GM19193 (cell line): ENCODE data around the gene CAPNS2.

ENCODE experiments used
- POLR2A ChIP-seq: IDR thresholded peaks from 4 replicates; pipeline ENCODE4 v1.6.1; 2011; ENCODE audit not compliant: insufficient read depth, insufficient read length; ENCODE audit errors: extremely low read depth

CAPNS2 gene

GRCh38 chr16:55566432-55567175 is at the start of gene CAPNS2:
Gene CAPNS2 (plus strand): TSS chr16:55566684. CDS start chr16:55566757, 73 bp downstream.
- TF ChIP-seq POLR2A = no peak

DNA sequence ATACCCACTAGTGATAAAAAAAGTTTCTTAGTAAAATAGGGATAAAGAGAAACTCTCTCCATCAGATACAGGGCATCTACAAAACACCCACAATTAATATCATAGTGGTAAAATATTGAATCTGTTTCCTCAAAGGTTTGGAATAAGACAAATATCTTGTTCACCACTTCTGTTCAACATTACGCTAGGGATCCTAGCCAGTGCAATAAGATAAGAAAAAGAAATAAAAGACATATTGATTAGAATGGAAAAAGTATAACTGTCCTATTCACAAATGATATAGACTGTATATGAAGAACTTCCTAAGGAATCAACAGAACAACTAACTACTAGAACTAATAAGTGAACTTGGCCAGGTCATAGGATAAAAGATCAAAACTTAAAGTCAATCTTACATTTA is 44.7 kb upstream of the CAPNS2 start:
- TF ChIP-seq POLR2A = no peak

- TF ChIP-seq POLR2A = no peak
Observed at GRCh38 chr16:55526441-55526840, 40.0 kb upstream of the CAPNS2 start.

DNA sequence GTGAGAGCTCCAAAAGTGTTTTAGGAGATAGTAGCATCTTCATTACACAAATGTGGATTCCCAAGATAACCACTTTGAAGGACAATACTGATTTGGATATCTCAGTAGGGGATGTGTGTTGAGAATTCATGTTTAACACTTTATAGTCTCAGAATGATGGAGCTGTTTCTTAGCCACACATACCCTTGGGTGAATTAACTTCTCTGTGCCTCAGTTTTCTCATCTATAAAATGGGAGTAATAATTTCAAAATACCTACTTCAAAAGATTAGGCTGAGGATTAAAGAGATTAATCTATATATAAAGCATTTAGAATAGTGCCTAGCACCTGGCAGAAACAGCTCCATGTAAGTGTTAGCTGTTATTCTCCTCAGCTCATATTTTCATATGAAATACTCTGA is 38.6 kb upstream of the CAPNS2 start:
- no peak for TF ChIP-seq POLR2A

- no peak for TF ChIP-seq POLR2A
Observed at GRCh38 chr16:55529018-55529417, 37.5 kb upstream of the CAPNS2 start.

- no peak for TF ChIP-seq POLR2A
Observed at GRCh38 chr16:55530316-55530856, 36.1 kb upstream of the CAPNS2 start.

DNA sequence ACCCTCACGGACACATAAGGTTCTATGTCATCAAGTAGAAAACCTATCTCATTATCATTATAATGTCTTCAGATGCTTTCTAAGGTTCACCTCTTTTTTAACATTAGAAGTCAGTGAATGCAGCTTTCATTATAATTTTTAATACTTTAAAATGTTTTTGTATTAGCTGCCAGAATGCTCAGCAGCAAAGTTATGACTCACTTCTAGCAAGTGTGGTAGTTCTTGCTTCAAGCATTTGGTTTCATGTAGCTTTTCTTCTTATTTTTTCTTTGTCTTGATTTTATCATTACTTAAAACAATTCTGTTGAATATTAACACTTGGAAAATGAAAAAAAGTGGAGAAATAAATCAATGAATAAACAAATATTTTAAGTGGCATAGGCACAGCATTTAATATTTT is 34.3 kb upstream of the CAPNS2 start:
- TF ChIP-seq POLR2A = no peak

- no peak for TF ChIP-seq POLR2A
Observed at GRCh38 chr16:55534756-55535155, 31.7 kb upstream of the CAPNS2 start.

DNA sequence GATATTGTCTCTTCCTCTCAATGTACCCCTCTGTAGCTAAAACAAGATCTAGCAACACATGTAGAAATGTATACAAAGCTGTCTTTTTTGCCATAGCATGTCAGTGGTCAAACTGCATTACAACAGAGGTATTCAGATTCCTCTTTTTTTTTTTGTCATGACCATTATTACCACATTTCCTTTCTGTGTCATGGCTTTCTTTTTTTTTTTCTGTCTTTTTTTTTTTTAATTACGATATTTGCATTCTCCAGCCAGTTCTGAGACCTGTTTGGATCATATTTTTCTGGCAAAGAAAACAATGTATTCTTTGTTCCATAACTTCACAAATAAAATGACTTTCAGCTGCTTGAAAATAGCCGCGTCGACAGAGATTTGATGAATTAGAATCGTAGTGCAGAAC is 27.4 kb upstream of the CAPNS2 start:
- no peak for TF ChIP-seq POLR2A

GRCh38 chr16:55539488-55539887 is 27.0 kb upstream of the CAPNS2 start:
- no peak for TF ChIP-seq POLR2A

GRCh38 chr16:55540221-55540620 is 26.3 kb upstream of the CAPNS2 start:
- no peak for TF ChIP-seq POLR2A

DNA sequence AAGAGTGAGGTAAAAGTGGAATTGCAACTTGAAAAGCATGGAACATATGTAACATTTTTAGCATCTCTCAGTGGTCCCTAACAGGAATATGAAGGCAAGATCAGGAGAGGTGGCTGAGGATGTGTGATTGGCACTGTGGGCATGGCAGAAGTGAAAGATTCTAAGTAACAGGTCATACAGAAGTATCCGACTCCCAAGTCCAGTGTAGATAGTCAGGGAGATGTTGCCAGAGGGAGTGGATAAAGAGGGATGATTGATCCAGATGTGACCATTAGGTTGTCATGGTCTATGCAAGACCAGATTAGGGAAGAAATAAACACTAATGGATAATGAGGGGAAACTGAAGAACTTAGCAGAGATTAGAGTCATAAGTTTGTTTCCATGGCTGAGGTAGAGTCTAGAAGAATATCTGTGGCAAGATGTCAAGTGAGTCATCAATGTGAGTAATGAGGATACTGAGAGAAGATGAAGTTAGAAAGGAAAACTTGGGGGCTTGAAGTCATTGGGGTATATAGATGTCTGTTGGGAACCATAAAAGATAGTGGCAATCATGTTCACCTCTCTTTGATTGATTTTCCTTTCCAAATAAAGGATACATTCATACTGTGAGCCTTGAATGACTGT is 23.9 kb upstream of the CAPNS2 start:
- TF ChIP-seq POLR2A = no peak

DNA sequence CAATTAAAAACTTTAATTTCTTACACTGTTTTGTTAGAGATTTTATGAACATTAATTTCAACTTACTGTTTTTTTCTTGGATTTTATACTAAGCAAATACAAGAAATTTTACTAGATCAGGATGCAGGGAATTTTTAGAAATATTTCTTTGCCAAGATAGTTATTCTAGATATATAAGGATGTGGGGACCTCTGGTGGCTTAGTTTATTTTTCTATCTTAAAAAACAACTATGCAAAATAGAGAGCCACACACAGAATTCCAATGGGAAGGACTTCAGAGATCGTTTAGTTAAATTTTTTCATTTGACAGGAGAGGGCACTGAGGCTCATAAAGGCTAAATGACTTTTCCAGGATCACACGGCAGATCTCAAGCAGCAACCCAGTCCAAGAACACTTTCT is 23.0 kb upstream of the CAPNS2 start:
- TF ChIP-seq POLR2A = no peak

- TF ChIP-seq POLR2A = no peak
Observed at GRCh38 chr16:55552621-55553020, 13.9 kb upstream of the CAPNS2 start.

DNA sequence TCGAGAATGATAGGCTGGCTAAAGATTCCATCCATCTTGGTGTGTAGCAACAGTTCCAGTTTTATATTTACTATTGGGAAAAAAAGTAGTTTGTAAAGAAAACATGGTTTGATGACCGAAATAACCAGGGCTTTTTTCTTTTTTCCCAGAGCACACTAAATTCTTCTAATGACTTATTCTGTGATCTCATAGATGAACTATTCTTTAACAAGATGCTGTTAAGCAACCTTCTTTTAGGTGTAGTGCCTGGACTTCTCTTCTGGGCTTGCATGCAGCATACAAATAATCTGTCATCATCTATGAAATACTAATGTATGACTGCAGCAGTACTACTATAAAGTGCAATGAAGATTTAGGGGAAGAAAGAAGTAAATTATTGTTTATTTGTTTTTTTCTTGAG is 11.0 kb upstream of the CAPNS2 start:
- TF ChIP-seq POLR2A = no peak

DNA sequence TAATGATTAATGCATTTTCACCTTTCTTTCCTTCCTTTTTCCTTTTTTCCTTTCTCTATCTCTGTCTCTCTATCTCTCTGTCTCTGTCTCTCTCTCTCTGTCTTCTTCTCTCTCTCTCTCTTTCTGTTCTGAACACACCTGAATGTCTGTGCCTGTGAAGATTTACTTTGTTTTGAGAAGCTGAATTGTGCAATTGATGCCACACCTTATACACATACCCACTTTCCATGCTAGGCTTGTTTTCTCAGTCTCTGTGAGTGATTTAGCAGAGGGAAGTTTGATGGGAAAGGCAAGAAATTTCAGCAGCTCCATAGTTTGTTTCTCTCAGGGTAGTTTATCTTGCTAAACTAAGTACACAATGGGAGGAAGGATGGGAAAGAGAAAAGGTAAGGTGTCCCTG is 9.3 kb upstream of the CAPNS2 start:
- TF ChIP-seq POLR2A = no peak

- no peak for TF ChIP-seq POLR2A
Observed at GRCh38 chr16:55559233-55559632, 7.3 kb upstream of the CAPNS2 start.

DNA sequence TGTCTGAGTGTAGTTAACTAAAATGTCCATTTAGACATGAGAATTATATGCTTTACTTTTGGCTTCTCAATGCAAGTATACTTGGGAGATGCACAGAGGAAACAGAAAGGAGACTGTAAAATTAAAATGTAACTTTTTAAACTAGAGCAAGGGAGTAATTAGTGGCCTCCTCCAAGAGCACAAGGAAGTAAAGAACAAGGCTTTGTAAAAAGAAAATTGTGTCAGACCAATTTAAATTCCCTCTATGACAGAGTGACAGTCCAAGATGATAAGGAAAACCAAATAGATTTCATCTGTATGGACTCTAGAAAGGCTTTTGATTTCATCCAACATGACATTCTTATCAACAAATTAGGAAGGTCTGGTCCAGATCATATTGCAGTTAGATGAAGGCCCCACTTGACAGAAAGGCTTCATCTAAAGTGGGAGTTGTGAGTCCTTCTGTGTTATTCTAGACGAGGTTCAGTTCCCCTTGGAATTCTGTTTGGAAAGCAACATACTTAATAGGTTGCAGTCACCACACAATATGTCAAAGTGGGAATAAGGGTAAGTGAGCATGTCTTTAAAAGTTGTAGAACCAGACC is 6.5 kb upstream of the CAPNS2 start:
- TF ChIP-seq POLR2A = no peak
